IMR-90 (cell line): ENCODE data around the gene MFSD12. TPM values are rescaled to one million over a fixed set of nuclear protein-coding genes. Genes with fewer than 3 reads are reported as not detected.

Experiments used
- ATAC-seq: fragments of 200-7000 bp; cut with Tn5 transposase; 2 replicates; pipeline ENCODE4 v1.9.1; 2020; ENCODE audit warnings: low read depth, mild to moderate bottlenecking, moderate library complexity
- BruUV-seq: library from RNA; stranded (reverse); fragments of 400-500 nt; replicated peaks from 2 replicates; lab custom pipeline; 2021; lab: Mats Ljungman, UMichigan
- CTCF ChIA-PET: fragments of 300-600 bp; formaldehyde crosslinking; extraction: SDS; loops from one replicate; lab custom pipeline; 2021; ENCODE audit warnings: antibody characterized with exemption; lab: Yijun Ruan, JAX
- POLR2A ChIA-PET: fragments of 300-600 bp; sonication (Branson Sonifier 250); formaldehyde crosslinking; loops from one replicate; lab custom pipeline; 2022; ENCODE audit warnings: antibody characterized with exemption; ENCODE audit not compliant: unreplicated experiment; lab: Charles Lee
- DNase-seq: peaks from one replicate; pipeline ENCODE4 v3.0.0; 2013
- H2AFZ ChIP-seq: replicated peaks from 2 replicates; pipeline ENCODE3; 2013; ENCODE audit warnings: low read length, mild to moderate bottlenecking; ENCODE audit not compliant: poor library complexity
- H2AK5ac ChIP-seq: 2 replicates; pipeline ENCODE4 v1.6.1; 2013; ENCODE audit warnings: low read depth, low read length, inconsistent platforms
- H2AK9ac ChIP-seq: replicated peaks from 2 replicates; pipeline ENCODE3; 2013; ENCODE audit warnings: mild to moderate bottlenecking, low read depth, low read length, moderate library complexity; ENCODE audit not compliant: poor library complexity
- H2BK120ac ChIP-seq: 2 replicates; pipeline ENCODE4 v1.6.1; 2013; ENCODE audit warnings: low read depth, low read length, inconsistent platforms
- H2BK15ac ChIP-seq: 3 replicates; pipeline ENCODE4 v1.6.1; 2013; ENCODE audit warnings: low read depth, low read length, inconsistent platforms
- H2BK20ac ChIP-seq: 2 replicates; pipeline ENCODE4 v1.6.1; 2013; ENCODE audit warnings: low read depth, mild to moderate bottlenecking, inconsistent platforms, low read length, moderate library complexity
- H2BK5ac ChIP-seq: 2 replicates; pipeline ENCODE4 v1.6.1; 2013; ENCODE audit warnings: mild to moderate bottlenecking, low read depth, low read length, inconsistent platforms; ENCODE audit not compliant: poor library complexity, severe bottlenecking
- H3K14ac ChIP-seq: replicated peaks from 2 replicates; pipeline ENCODE4 v1.6.1; 2013; ENCODE audit warnings: low read depth, low read length, inconsistent platforms
- H3K18ac ChIP-seq: 2 replicates; pipeline ENCODE4 v1.6.1; 2013; ENCODE audit warnings: low read depth, low read length, control low read depth
- H3K23ac ChIP-seq: 2 replicates; pipeline ENCODE4 v1.6.1; 2013; ENCODE audit warnings: low read depth, low read length, inconsistent platforms
- H3K27ac ChIP-seq: 2 replicates; pipeline ENCODE4 v1.5.1; 2013; ENCODE audit warnings: mild to moderate bottlenecking, control low read depth, low read length; ENCODE audit not compliant: insufficient read depth
- H3K27me3 ChIP-seq: 2 replicates; pipeline ENCODE4 v1.6.1; 2013; ENCODE audit warnings: low read length; ENCODE audit not compliant: control insufficient read depth, insufficient read depth
- H3K36me3 ChIP-seq: 2 replicates; pipeline ENCODE4 v1.6.1; 2013; ENCODE audit warnings: low read length, mixed read lengths; ENCODE audit not compliant: control insufficient read depth, insufficient read depth
- H3K4ac ChIP-seq: 2 replicates; pipeline ENCODE4 v1.6.1; 2013; ENCODE audit warnings: low read depth, low read length, inconsistent platforms
- H3K4me1 ChIP-seq: 2 replicates; pipeline ENCODE4 v1.6.1; 2013; ENCODE audit warnings: low read length, mixed read lengths; ENCODE audit not compliant: control insufficient read depth, insufficient read depth
- H3K4me2 ChIP-seq: 2 replicates; pipeline ENCODE4 v1.6.1; 2013; ENCODE audit warnings: low read depth, mild to moderate bottlenecking, control low read depth, low read length, moderate library complexity
- H3K4me3 ChIP-seq: 2 replicates; pipeline ENCODE4 v1.5.1; 2013; ENCODE audit warnings: low read depth, mild to moderate bottlenecking, control low read depth, low read length, moderate library complexity; ENCODE audit not compliant: insufficient read depth
- H3K56ac ChIP-seq: 2 replicates; pipeline ENCODE4 v1.6.1; 2013; ENCODE audit warnings: low read length, inconsistent platforms; ENCODE audit not compliant: insufficient read depth; ENCODE audit errors: extremely low read depth
- H3K79me1 ChIP-seq, 2 experiments: 2 replicates each; pipeline ENCODE4 v1.6.1; 2013; ENCODE audit warnings: low read length in 2 of 2, inconsistent platforms in 1 of 2, low read depth in 1 of 2
- H3K9ac ChIP-seq: 2 replicates; pipeline ENCODE4 v1.6.1; 2013; ENCODE audit warnings: low read depth, low read length, control low read depth
- H3K9me1 ChIP-seq: 2 replicates; pipeline ENCODE4 v1.6.1; 2013; ENCODE audit warnings: low read length, inconsistent platforms; ENCODE audit not compliant: insufficient read depth
- H3K9me3 ChIP-seq: 2 replicates; pipeline ENCODE4 v1.6.1; 2013; ENCODE audit warnings: low read length; ENCODE audit not compliant: control insufficient read depth, insufficient read depth
- H4K20me1 ChIP-seq: 2 replicates; pipeline ENCODE4 v1.6.1; 2013; ENCODE audit warnings: low read length, inconsistent platforms; ENCODE audit not compliant: insufficient read depth
- H4K5ac ChIP-seq: 2 replicates; pipeline ENCODE4 v1.6.1; 2013; ENCODE audit warnings: mild to moderate bottlenecking, low read depth, low read length, control low read depth
- H4K8ac ChIP-seq, 2 experiments: 2 replicates each; pipeline ENCODE4 v1.6.1; 2013; ENCODE audit warnings: low read depth in 2 of 2, low read length in 2 of 2, control low read depth in 1 of 2, inconsistent platforms in 1 of 2
- H4K91ac ChIP-seq: 2 replicates; pipeline ENCODE4 v1.6.1; 2013; ENCODE audit warnings: low read depth, low read length, inconsistent platforms; ENCODE audit not compliant: insufficient read depth
- BHLHE40 ChIP-seq: fragments of 150-350 bp; IDR thresholded peaks from 2 replicates; pipeline ENCODE4 v1.6.1; 2016; ENCODE audit warnings: mild to moderate bottlenecking, low read depth, low read length
- CEBPB ChIP-seq: IDR thresholded peaks from 2 replicates; pipeline ENCODE4 v1.6.1; 2012; ENCODE audit warnings: low read depth, low read length, improper control_type of control experiment
- CHD1 ChIP-seq: IDR thresholded peaks from 2 replicates; pipeline ENCODE4 v1.6.1; 2012; ENCODE audit warnings: low read depth, low read length, improper control_type of control experiment
- CTCF ChIP-seq: conservative IDR thresholded peaks from 2 replicates; pipeline ENCODE4 v1.5.1; 2012; ENCODE audit warnings: mild to moderate bottlenecking, low read depth, low read length, improper control_type of control experiment
- FOS ChIP-seq: fragments of 150-350 bp; IDR thresholded peaks from 2 replicates; pipeline ENCODE4 v1.6.1; 2016; ENCODE audit warnings: low read depth, low read length
- MAFK ChIP-seq: IDR thresholded peaks from 2 replicates; pipeline ENCODE4 v1.6.1; 2012; ENCODE audit warnings: low read depth, low read length, improper control_type of control experiment
- MAZ ChIP-seq: IDR thresholded peaks from 2 replicates; pipeline ENCODE4 v1.6.1; 2012; ENCODE audit warnings: low read depth, mild to moderate bottlenecking, low read length, improper control_type of control experiment, moderate library complexity, borderline replicate concordance
- MXI1 ChIP-seq: IDR thresholded peaks from 2 replicates; pipeline ENCODE4 v1.6.1; 2012; ENCODE audit warnings: low read depth, mild to moderate bottlenecking, low read length, moderate library complexity, borderline replicate concordance
- NFE2L2 ChIP-seq: fragments of 150-350 bp; IDR thresholded peaks from 2 replicates; pipeline ENCODE4 v1.6.1; 2016; ENCODE audit warnings: low read depth, mild to moderate bottlenecking, low read length
- POLR2A ChIP-seq: IDR thresholded peaks from 2 replicates; pipeline ENCODE4 v1.6.1; 2012; ENCODE audit warnings: mild to moderate bottlenecking, low read depth, low read length
- RAD21 ChIP-seq: IDR thresholded peaks from 2 replicates; pipeline ENCODE4 v1.6.1; 2012; ENCODE audit warnings: low read length, improper control_type of control experiment
- RCOR1 ChIP-seq: IDR thresholded peaks from 2 replicates; pipeline ENCODE4 v1.6.1; 2012; ENCODE audit warnings: mild to moderate bottlenecking, low read length, improper control_type of control experiment; ENCODE audit not compliant: insufficient replicate concordance
- RFX5 ChIP-seq: IDR thresholded peaks from 2 replicates; pipeline ENCODE4 v1.8.0; 2012; ENCODE audit warnings: low read depth, mild to moderate bottlenecking, low read length, moderate library complexity
- USF2 ChIP-seq: fragments of 150-350 bp; IDR thresholded peaks from 2 replicates; pipeline ENCODE4 v1.6.1; 2017; ENCODE audit warnings: mild to moderate bottlenecking, antibody characterized with exemption, low read length, low read depth
- WGBS, 2 experiments: methylation state at CpG; one replicate each; pipeline versions ENCODE4 v1.1.5 to v1.1.7; 2013; ENCODE audit warnings: missing lambda C conversion rate in 2 of 2; ENCODE audit not compliant: insufficient read length in 1 of 2; ENCODE audit errors: extremely low coverage in 2 of 2; 5-methylcytosine and 5-hydroxymethylcytosine counted together
- dilution Hi-C: fragments of 300-500 bp; cut with HindIII; formaldehyde crosslinking; loops from one replicate; pipeline ENCODE4 v1.14.3; 2018; ENCODE audit warnings: low sequenced_read_pairs; ENCODE audit not compliant: unreplicated experiment
- in situ Hi-C: fragments of 300-500 bp; cut with MboI; formaldehyde crosslinking; loops from 3 replicates; pipeline ENCODE4 v1.14.3; 2019; ENCODE audit warnings: low sequenced_read_pairs, inconsistent platforms, mixed read lengths
- intact Hi-C: fragments of 100-400 bp; cut with micrococcal nuclease; formaldehyde crosslinking; loops from 2 replicates; pipeline ENCODE4 v1.10.0; 2022
- polyA plus RNA-seq, 3 experiments: library from polyadenylated mRNA; depleted of rRNA; stranded (reverse); fragments of >200 nt; gene quantifications; 2 replicates each; pipeline ENCODE4 v1.2.3, GENCODE V29; 2012; ENCODE audit warnings: low replicate concordance in 1 of 3
- total RNA-seq: library from RNA; depleted of rRNA; stranded (reverse); fragments of >200 nt; gene quantifications from 2 replicates; pipeline ENCODE4 v1.2.3, GENCODE V29; 2012

MFSD12 gene
- total and polyA plus RNA-seq, 2 of the 4 experiments (the other 2 are of a cell fraction), result 20.4 to 77.2 TPM

- no TSS peak for BruUV-seq
- H3K79me1 ChIP-seq, result no peaks in the 10 kb centered on the region
- no peak overlapping the region for H3K23ac ChIP-seq
- no peak overlapping the region for H3K27ac ChIP-seq
- no peak overlapping the region for H2AK5ac ChIP-seq
- H2AFZ ChIP-seq, result no peak overlapping the region
- in situ Hi-C loops (no loop called here), dilution Hi-C loops (no loop called here), intact Hi-C loops (no loop called here)
- no peak overlapping the region for H3K4me2 ChIP-seq
- peaks cover 2% of the 10 kb centered on the region; the same call in 1 of the 2 replicates for H3K27me3 ChIP-seq
- H3K9me3 ChIP-seq, result no peaks in the 10 kb centered on the region; the same call in 1 of the 2 replicates
- 75% methylated on average over 31 of the region's 34 CpGs; no CpG with 5 or more reads in 1 of the 2 experiments for WGBS, 2 experiments
- H3K14ac ChIP-seq, result no peak overlapping the region
- no peak overlapping the region for H4K8ac ChIP-seq
- no peaks in the 10 kb centered on the region for H3K4me1 ChIP-seq
- TF ChIP-seq CHD1 (no peak), RFX5 (no peak), MAFK (no peak), CTCF (no peak), BHLHE40 (no peak), RCOR1 (no peak), MXI1 (no peak), MAZ (no peak), CEBPB (no peak), USF2 (no peak), RAD21 (no peak), POLR2A (no peak), FOS (no peak), NFE2L2 (no peak)
- ChIA-PET CTCF (no interaction called here), POLR2A (no interaction called here)
- no peak overlapping the region for H2AK9ac ChIP-seq
- H3K36me3 ChIP-seq, result peaks cover 2% of the 10 kb centered on the region; the same call in 1 of the 2 replicates
- DNase-seq (no peak), ATAC-seq (no peak)
- no peak overlapping the region for H3K9ac ChIP-seq
- H3K18ac ChIP-seq, result no peak overlapping the region
- no peak overlapping the region for H2BK120ac ChIP-seq
- H3K9me1 ChIP-seq, result no peaks in the 10 kb centered on the region
- H4K5ac ChIP-seq, result no peak overlapping the region
- H2BK20ac ChIP-seq, result no peak overlapping the region
- H3K4ac ChIP-seq, result no peak overlapping the region
- no peak overlapping the region for H4K91ac ChIP-seq
- no peak overlapping the region for H2BK5ac ChIP-seq
- H3K4me3 ChIP-seq, result no peak overlapping the region
- H4K20me1 ChIP-seq, result no peaks in the 10 kb centered on the region
- H3K56ac ChIP-seq, result no peak overlapping the region
- H2BK15ac ChIP-seq, result no peak overlapping the region
These were observed 38.2 kb upstream of the MFSD12 start for GRCh38 chr19:3595521-3596061.
